Measurements from ENCODE around the gene DCTN1. TPM values are rescaled to one million over a fixed set of nuclear protein-coding genes. Genes with fewer than 3 reads are reported as not detected.
"Not testable (repeated sequence)": the region's sequence is repeated elsewhere in the genome, so short reads cannot be mapped to it uniquely, and the experiment has no call there.

The DCTN1 gene
- total RNA-seq, 4 donors from 2014 or later: 48.2 to 140 (median 95.0) TPM

DNA sequence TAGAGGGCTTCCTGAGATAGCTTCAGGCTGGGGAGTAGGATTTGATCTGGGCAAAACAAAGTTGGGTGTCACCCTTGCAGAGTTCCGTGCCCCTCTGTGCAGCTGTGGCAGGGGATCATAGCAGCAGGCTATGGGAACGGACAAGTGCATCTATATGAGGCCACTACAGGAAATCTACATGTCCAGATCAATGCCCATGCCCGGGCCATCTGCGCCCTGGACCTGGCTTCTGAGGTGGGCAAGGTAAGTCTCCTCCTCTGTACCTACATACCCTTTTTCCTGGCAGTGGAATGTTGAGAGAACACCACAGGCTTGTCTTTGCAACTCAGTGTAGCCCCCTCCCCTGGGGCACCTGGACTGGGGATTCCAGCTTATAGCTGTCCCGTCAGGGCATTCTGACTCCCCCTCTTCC, 44.9 kb upstream of the DCTN1 start:
- Histone ChIP-seq H3K4me3 (no peak overlapping the region), H3K36me3 (no peaks in the 10 kb centered on the region), H3K9me3 (no peaks in the 10 kb centered on the region), H3K4me1 (no peaks in the 10 kb centered on the region), H3K27me3 (no peaks in the 10 kb centered on the region), H3K27ac (no peak overlapping the region)
- DNase-seq: no peak
- TF ChIP-seq, protein P1, sequence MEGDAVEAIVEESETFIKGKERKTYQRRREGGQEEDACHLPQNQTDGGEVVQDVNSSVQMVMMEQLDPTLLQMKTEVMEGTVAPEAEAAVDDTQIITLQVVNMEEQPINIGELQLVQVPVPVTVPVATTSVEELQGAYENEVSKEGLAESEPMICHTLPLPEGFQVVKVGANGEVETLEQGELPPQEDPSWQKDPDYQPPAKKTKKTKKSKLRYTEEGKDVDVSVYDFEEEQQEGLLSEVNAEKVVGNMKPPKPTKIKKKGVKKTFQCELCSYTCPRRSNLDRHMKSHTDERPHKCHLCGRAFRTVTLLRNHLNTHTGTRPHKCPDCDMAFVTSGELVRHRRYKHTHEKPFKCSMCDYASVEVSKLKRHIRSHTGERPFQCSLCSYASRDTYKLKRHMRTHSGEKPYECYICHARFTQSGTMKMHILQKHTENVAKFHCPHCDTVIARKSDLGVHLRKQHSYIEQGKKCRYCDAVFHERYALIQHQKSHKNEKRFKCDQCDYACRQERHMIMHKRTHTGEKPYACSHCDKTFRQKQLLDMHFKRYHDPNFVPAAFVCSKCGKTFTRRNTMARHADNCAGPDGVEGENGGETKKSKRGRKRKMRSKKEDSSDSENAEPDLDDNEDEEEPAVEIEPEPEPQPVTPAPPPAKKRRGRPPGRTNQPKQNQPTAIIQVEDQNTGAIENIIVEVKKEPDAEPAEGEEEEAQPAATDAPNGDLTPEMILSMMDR (IDR thresholded peaks at IDR 0.05): no peak
- no peak for TF ChIP-seq POLR2A (IDR thresholded peaks at IDR 0.05)
- intact Hi-C loops (cut with DNase I; ENCODE audit: low total_unique reads): no loop called here

DNA sequence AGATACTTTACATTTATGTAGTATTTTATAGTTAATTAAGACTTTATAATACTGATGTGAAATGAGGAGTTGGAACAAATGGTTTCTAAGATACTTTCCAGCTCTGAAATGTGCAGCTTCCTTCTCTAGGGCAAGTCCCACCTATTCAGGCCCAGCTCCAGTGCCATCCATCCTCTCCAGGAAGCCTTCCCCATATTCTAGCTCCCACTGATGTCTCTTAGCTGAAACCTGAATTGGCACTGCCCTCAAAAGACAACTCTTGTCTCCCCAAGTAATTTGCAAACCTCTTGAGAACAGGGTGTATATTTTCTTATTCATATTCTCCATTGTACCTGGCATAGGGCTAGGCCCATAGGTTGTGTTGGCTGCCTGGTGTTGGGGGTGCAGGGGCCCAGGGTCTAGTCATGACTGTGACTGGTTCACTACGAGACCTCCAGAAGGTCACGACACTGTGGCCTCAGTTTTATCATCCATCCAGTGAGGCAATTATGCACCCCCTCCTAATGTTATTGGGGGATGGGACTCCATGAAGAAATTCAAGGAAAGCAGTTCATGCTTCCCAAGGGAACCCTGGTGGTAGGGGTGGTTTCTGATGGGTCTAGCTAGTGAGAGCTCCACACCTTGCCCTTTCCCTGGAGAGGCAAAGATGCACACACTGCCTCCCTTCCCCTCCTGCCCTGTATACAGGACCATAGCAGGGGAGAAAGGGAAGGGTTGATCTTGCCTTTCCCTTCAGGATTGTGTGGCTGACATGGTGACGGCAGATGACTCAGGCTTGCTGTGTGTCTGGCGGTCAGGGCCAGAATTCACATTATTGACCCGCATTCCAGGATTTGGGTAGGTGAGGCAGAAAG, 44.3 kb upstream of the DCTN1 start:
- H3K36me3 ChIP-seq: no peaks in the 10 kb centered on the region
- peak in 1 of 2 donors; percentile 2 for DNase-seq
- H3K27me3 ChIP-seq: no peaks in the 10 kb centered on the region
- no peak overlapping the region for H3K4me3 ChIP-seq
- intact Hi-C loops (cut with DNase I; ENCODE audit: low total_unique reads): no loop called here
- no peaks in the 10 kb centered on the region for H3K9me3 ChIP-seq
- no peaks in the 10 kb centered on the region for H3K4me1 ChIP-seq
- TF ChIP-seq, protein P1 (IDR thresholded peaks at IDR 0.05): no peak
- TF ChIP-seq POLR2A (IDR thresholded peaks at IDR 0.05): no peak
- H3K27ac ChIP-seq: no peak overlapping the region

DNA sequence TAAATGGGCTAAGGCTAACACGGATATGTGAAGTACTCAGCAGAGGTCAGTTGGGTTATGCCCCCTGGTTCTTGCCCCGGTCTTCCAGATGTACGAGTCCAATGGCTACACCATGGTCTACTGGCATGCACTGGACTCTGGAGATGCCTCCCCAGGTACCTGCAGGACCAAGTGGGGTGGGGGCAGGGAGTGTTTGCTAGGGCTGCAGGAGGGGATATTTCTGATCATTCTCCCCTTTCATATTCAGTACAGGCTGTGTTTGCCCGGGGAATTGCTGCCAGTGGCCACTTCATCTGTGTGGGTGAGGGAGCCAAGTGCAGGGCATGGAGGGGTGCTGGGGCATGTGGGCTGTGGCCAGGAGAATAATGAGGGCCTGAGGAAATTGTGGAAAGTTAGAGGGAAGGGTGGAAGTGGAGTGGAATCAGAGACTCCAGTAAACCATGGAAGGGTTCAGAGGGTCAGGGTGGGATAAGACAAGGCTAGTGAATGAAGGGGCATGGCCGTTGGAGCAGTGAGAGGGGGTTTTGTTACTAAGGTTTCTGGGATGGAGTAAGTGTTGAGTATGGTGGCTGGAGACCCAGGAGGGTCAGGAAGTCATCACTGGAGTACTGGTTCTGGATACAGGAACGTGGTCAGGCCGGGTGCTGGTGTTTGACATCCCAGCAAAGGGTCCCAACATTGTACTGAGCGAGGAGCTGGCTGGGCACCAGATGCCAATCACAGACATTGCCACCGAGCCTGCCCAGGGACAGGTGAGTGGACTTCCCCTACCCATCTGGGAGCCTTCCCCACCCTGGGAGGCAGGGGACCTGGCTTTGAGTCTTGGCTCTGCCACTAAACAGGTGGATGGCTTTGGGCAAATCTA, 43.4 kb upstream of the DCTN1 start:
- DNase-seq: no peak
- no peak overlapping the region for H3K27ac ChIP-seq
- no peak overlapping the region for H3K4me3 ChIP-seq
- no peaks in the 10 kb centered on the region for H3K27me3 ChIP-seq
- H3K36me3 ChIP-seq: no peaks in the 10 kb centered on the region
- TF ChIP-seq, protein P1 (IDR thresholded peaks at IDR 0.05): no peak
- no peak for TF ChIP-seq POLR2A (IDR thresholded peaks at IDR 0.05)
- no peaks in the 10 kb centered on the region for H3K4me1 ChIP-seq
- intact Hi-C loops (cut with DNase I; ENCODE audit: low total_unique reads): no loop called here
- no peaks in the 10 kb centered on the region for H3K9me3 ChIP-seq

DNA sequence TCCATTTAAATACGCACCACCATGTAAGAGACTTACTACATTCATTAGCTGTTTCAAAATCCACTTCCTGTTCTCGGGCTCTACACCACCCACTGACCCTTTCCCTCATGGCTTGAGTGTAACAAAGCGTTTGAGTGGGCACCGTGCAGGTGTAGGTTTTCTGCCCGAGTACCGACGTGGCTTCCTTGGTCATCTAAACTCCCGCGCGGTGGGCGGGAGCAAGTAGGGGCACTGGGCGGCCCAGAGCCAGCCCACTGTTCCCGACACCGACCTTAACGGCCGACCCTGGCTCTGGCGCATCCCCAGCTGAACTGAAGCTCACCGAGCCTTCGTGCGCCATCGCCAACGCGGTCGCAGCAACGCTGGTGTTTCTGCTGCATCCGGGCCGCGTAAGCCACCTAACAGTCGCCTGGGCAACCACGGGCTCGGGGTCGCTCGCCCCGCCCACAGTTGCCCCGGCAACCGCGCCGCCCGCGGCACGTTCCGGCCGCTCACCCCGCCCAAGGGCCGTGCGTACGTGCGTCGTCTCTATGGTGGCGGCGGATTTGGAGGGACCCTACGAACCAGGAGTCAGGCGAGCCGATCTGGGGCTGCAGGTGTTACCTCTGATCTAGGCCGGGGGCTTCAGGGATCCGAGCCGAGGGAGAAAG, 41.2 kb upstream of the DCTN1 start, which contains the start of the genes C2orf81 and WDR54:
Gene C2orf81 (minus strand): TSS at position 399 of the 650 bp plus-strand sequence. CDS start 59 bp downstream, at position 340.
Gene WDR54 (plus strand): TSS at position 510 of the 650 bp plus-strand sequence. CDS start 424 bp downstream, outside the sequence.
- H3K27me3 ChIP-seq: no peaks in the 10 kb centered on the region
- intact Hi-C loops (cut with DNase I; ENCODE audit: low total_unique reads): no loop called here
- H3K4me1 ChIP-seq: no peaks in the 10 kb centered on the region
- H3K27ac ChIP-seq: peak within 1 kb of the TSS; percentile 47 to 80
- peak in 1 of 2 donors; percentile 76 for TF ChIP-seq POLR2A (IDR thresholded peaks at IDR 0.05)
- TF ChIP-seq, protein P1 (IDR thresholded peaks at IDR 0.05): no peak
- H3K4me3 ChIP-seq: peak within 1 kb of the TSS; percentile 39 to 61
- peak; percentile 85 to 88 for DNase-seq
- H3K9me3 ChIP-seq: no peaks in the 10 kb centered on the region
- no peaks in the 10 kb centered on the region for H3K36me3 ChIP-seq

DNA sequence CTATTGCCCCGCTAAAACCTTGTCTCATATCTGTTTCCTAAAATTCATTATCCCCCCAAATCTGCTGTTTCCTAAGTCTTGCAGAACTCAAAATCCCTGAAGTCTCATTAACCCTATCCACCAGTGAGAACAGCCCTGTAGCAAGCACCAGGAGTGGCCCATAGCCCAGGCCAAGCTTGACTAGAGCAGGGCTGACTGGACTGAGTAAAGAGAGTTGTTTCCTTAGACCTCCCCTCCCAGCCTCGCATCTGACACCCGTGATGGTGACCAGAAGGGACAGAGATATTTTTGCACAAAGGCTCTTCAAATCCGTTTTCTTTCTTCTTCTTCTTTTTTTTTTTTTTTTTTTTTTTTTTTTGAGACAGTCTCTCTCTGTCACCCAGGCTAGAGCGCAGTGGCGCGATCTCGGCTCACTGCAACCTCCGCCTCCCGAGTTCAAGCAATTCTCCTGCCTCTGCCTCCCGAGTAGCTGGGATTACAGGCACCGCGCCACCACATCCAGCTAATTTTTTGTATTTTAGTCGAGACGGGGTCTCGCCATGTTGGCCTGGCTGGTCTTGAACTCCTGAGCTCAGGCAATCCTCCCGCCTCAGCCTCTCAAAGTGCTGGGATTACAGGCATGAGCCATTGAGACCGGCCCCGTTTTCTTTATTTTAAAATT, 40.5 kb upstream of the DCTN1 start:
- H3K27me3 ChIP-seq; H3K4me1 ChIP-seq; H3K36me3 ChIP-seq; intact Hi-C loops (cut with DNase I; ENCODE audit: low total_unique reads); H3K9me3 ChIP-seq; DNase-seq: not testable (repeated sequence)
- Histone ChIP-seq H3K4me3 (peak overlapping the region in 1 of 2 donors; percentile 61), H3K27ac (peak overlapping the region in 1 of 2 donors; percentile 80)

Measured in uterus (tissue), 4 donors.